GM12872 (cell line): ENCODE measurements around the gene SLC36A4.

ENCODE experiments used
- TF ChIP-seq, protein P1 (sequence below): IDR thresholded peaks from 3 replicates; pipeline ENCODE4 v1.5.1; 2011; ENCODE audit warnings: low read depth, mild to moderate bottlenecking, low read length, moderate library complexity; ENCODE audit not compliant: insufficient read depth

Gene SLC36A4

DNA sequence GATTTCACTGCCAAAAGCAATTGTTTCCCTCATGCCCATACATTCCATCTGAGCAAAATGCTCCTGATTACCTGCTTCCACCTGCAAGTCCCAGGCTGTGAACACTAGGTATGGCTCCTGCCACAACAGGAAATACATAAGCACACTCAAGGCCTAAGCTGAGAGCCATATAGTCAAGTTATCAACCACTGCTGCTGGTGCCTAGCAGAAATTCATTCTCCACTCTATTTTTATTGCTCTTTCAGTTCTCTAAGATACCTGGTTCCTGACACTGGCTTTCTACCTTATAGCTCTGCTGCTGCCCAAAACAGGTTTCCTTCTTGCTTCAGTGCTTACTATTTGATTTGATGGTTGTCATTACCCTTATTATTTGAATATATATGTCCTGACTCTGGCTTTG is 31.6 kb downstream of the SLC36A4 start:
- TF ChIP-seq, protein P1, sequence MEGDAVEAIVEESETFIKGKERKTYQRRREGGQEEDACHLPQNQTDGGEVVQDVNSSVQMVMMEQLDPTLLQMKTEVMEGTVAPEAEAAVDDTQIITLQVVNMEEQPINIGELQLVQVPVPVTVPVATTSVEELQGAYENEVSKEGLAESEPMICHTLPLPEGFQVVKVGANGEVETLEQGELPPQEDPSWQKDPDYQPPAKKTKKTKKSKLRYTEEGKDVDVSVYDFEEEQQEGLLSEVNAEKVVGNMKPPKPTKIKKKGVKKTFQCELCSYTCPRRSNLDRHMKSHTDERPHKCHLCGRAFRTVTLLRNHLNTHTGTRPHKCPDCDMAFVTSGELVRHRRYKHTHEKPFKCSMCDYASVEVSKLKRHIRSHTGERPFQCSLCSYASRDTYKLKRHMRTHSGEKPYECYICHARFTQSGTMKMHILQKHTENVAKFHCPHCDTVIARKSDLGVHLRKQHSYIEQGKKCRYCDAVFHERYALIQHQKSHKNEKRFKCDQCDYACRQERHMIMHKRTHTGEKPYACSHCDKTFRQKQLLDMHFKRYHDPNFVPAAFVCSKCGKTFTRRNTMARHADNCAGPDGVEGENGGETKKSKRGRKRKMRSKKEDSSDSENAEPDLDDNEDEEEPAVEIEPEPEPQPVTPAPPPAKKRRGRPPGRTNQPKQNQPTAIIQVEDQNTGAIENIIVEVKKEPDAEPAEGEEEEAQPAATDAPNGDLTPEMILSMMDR = no peak

DNA sequence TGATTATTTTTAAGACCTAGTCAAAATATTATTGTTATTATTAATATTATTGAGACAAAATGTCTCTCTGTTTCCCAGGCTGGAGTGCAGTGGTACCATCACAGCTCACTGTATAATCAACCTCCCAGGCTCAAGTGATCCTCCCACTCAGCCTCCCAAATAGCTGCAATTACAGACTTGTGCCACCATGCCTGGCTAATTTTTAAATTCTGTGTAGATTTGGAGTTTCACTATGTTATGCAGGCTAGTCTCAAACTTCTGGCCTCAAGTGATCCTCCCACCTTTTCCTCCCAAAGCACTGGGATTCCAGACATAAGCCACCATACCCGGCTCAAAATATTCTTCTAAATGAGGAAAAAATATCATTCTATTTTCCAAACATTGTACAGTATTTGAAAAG is 37.0 kb downstream of the SLC36A4 start:
- TF ChIP-seq, protein P1 = no peak

DNA sequence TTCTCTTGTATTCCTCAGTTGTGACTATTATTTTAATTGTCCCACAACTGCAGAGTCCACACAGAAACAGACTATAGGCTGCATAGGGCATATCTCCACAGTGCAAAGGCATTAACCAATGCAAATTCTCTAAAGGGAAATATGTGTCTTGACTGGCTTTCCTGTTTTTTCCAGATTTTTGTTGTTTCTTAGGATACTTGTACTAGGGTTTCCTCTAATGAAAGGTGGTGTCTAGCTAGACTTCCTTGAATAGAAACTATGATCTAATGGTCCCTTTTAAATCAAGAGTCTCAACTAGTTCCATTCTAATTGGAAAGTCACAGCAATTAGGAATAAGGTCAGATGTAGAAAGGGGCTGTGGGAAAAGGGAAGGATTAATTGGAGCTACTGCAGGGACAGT is 37.6 kb downstream of the SLC36A4 start:
- TF ChIP-seq, protein P1 = no peak

DNA sequence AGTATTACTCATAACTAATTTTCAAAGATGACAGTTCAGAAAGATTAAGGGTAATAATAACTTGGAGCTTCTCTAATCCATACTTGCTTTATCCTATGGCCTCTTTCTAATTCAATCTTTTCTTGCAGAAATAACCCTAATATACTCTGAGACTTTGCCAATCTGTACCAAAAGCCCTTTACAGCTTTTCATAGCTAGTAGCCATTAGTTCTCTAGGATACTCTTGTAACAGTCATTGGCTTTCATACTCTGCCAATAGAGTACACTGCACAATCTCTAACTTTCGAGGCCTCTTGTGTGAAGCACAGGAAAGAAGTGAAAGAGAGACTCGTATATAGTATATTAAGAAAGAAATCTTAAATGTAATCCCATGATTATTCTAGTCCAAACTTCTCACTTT is 38.1 kb downstream of the SLC36A4 start:
- TF ChIP-seq, protein P1 = no peak

DNA sequence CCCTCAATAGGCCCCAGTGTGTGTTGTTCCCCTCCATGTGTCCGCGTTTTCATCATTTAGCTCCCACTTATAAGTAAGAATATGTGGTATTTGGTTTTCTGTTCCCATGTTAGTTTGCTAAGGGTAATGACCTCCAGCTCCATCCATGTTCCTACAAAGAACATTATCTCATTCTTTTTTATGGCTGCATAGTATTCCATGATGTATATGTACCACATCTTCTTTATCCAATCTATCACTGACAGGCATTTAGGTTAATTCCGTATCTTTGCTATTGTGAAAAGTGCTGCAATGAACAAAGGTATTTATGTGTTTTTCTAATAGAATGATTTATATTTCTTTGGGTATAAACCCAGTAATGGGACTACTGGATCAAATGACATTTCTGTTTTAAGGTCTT is 42.1 kb downstream of the SLC36A4 start:
- TF ChIP-seq, protein P1 = no peak

DNA sequence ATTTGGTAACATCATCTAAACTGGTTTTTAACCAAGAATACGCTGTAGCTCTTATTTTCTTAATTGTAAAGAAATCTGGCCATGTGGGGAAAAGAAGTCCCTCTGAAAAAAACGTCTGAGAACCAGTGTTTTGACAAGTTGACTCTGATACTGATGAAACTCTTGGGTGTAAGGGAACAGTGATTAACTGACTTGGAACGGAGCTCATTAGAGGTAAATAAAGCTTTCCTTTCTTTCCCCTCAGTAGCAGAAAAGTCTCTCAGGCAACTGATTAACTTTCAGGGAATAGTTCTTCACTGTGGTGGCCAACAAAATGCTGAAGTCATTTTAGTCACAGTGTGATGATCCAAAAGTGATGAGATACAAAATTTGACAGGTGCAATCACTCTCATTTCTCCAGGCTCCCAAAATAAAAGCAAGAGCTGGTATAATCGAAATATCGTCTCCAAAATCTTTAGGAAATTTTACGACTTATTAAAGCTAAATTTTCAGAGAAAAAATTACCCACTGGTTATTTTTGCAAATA is 52.3 kb downstream of the SLC36A4 start:
- TF ChIP-seq, protein P1 = no peak

DNA sequence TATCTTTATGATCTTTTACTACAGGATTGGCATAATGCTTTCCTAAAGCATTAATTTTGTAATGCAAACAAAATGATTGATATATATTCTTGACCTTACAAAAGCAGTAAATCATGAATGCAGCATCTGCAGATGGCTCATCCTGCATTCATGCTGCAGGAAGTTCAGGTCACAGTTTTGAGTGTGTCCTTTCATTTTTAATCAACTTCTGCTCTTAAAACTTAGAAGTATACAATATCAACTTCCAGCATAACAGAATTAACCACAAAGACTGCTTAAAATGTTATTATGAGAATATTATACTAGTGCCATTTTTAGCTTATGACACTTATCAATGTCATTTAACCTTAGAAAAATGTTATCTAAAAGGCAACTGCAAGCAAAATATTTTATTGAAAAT is 54.0 kb downstream of the SLC36A4 start:
- TF ChIP-seq, protein P1 = no peak
